RWPE1 (cell line): Measurements from ENCODE around the gene SLC32A1.

Source experiments
- CTCF ChIA-PET: fragments of 350-600 bp; sonication (Branson Sonifier 250); formaldehyde crosslinking; extraction: SDS; loops from one replicate; lab custom pipeline; 2021; lab: Yijun Ruan, JAX
- POLR2A ChIA-PET: fragments of 400-600 bp; formaldehyde crosslinking; extraction: SDS; loops from one replicate; lab custom pipeline; 2020; ENCODE audit warnings: antibody characterized with exemption; ENCODE audit not compliant: low non-redundant PET; lab: Yijun Ruan, JAX
- DNase-seq: peaks from one replicate; pipeline ENCODE4 v3.0.0; 2012; ENCODE audit warnings: low spot score
- H3K27ac ChIP-seq: fragments of 450-650 bp; 2 replicates; pipeline ENCODE4 v1.5.1; 2017
- TF ChIP-seq, protein P1 (sequence below): fragments of 450-650 bp; conservative IDR thresholded peaks from 2 replicates; pipeline ENCODE4 v1.5.1; 2017; ENCODE audit warnings: low read depth, mild to moderate bottlenecking

The SLC32A1 gene

DNA sequence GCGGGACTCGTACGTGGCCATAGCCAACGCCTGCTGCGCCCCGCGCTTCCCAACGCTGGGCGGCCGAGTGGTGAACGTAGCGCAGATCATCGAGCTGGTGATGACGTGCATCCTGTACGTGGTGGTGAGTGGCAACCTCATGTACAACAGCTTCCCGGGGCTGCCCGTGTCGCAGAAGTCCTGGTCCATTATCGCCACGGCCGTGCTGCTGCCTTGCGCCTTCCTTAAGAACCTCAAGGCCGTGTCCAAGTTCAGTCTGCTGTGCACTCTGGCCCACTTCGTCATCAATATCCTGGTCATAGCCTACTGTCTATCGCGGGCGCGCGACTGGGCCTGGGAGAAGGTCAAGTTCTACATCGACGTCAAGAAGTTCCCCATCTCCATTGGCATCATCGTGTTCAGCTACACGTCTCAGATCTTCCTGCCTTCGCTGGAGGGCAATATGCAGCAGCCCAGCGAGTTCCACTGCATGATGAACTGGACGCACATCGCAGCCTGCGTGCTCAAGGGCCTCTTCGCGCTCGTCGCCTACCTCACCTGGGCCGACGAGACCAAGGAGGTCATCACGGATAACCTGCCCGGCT, 3.4 kb downstream of the SLC32A1 start:
- TF ChIP-seq, protein P1, sequence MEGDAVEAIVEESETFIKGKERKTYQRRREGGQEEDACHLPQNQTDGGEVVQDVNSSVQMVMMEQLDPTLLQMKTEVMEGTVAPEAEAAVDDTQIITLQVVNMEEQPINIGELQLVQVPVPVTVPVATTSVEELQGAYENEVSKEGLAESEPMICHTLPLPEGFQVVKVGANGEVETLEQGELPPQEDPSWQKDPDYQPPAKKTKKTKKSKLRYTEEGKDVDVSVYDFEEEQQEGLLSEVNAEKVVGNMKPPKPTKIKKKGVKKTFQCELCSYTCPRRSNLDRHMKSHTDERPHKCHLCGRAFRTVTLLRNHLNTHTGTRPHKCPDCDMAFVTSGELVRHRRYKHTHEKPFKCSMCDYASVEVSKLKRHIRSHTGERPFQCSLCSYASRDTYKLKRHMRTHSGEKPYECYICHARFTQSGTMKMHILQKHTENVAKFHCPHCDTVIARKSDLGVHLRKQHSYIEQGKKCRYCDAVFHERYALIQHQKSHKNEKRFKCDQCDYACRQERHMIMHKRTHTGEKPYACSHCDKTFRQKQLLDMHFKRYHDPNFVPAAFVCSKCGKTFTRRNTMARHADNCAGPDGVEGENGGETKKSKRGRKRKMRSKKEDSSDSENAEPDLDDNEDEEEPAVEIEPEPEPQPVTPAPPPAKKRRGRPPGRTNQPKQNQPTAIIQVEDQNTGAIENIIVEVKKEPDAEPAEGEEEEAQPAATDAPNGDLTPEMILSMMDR = no peak
- POLR2A ChIA-PET = no interaction called here
- H3K27ac ChIP-seq = no peak overlapping the region
- DNase-seq = no peak
- CTCF ChIA-PET = interaction anchor here (0.5 kb wide), 1 partner anchor 199 kb away, joined by 3 read pairs; no protein-coding TSS in a partner anchor

DNA sequence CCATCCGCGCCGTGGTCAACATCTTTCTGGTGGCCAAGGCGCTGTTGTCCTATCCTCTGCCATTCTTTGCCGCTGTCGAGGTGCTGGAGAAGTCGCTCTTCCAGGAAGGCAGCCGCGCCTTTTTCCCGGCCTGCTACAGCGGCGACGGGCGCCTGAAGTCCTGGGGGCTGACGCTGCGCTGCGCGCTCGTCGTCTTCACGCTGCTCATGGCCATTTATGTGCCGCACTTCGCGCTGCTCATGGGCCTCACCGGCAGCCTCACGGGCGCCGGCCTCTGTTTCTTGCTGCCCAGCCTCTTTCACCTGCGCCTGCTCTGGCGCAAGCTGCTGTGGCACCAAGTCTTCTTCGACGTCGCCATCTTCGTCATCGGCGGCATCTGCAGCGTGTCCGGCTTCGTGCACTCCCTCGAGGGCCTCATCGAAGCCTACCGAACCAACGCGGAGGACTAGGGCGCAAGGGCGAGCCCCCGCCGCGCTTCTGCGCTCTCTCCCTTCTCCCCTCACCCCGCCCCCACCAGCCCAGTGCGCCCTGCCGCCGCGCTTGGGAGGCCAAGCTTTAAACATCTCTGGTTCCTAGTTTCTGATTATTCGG, 4.0 kb downstream of the SLC32A1 start:
- TF ChIP-seq, protein P1 = no peak
- POLR2A ChIA-PET = no interaction called here
- CTCF ChIA-PET = interaction anchor here (0.5 to 0.9 kb wide), 3 partner anchors 70 to 199 kb away, joined by 3 read pairs; no protein-coding TSS in a partner anchor
- no peak for DNase-seq
- H3K27ac ChIP-seq = no peak overlapping the region

DNA sequence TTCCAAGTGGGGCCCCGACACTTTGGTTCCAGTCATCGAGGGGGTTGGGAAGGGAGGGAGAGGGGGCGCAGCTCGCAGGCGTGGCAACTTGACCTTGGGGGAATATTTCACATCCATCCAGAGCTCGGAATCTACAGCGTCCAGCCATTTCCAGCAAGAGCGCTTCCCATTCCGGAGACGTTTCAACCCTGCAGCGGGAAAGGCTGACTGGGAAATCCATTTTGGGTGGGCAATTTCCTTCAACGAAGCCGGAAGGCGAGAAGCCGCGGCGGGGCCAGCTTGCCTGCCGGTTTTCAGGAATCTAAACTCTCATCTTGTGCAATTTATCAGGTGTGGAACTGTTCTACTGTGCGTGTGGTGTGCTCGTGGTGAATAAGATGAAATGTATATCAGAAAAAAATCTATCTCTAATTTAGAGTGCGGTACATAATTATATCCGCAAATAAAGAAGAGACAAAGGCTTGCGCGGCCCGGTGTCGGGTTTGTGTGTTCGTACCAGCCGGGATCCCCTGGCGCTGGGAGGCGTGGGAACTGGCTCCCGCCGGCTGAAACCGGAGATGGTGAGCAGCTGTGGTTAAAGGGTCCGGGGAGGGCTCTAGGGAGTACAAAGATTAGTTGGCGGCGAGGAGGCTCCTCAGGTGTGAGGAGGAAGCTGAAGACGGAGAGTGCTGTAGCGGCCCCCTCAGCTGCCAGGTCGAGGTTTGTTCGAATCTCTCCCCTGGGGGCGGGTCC, 4.8 kb downstream of the SLC32A1 start:
- POLR2A ChIA-PET = no interaction called here
- TF ChIP-seq, protein P1 = no peak
- no peak for DNase-seq
- CTCF ChIA-PET = interaction anchor here (0.5 to 0.9 kb wide), 6 partner anchors 11 to 337 kb away, joined by 3 to 7 read pairs (median 3); no protein-coding TSS in a partner anchor
- no peak overlapping the region for H3K27ac ChIP-seq

DNA sequence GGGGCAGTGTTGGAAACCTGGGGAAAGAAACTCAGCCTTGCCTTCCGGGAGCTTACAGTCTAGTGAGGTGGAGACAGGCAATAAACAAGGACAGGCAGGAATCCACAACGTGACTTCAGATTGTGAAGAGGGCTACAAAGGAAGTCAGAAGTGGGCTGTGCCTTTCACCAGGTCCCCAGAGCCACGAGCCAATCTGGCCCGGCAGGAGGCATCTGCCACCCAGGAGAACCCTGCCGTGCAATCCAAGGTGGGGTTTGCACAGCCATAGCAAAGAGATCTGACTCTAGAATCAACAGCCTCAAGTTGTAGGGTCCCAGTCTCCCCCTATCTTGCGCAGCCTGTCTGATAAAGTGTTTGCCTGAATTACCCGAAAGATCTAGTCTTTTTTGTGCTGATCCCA, 5.5 kb downstream of the SLC32A1 start:
- H3K27ac ChIP-seq = no peak overlapping the region
- ChIA-PET CTCF (interaction anchor here (0.7 to 1.9 kb wide), 4 partner anchors 10 to 163 kb away, joined by 3 to 10 read pairs (median 5); no protein-coding TSS in a partner anchor), POLR2A (no interaction called here)
- DNase-seq = no peak
- TF ChIP-seq, protein P1 = no peak

DNA sequence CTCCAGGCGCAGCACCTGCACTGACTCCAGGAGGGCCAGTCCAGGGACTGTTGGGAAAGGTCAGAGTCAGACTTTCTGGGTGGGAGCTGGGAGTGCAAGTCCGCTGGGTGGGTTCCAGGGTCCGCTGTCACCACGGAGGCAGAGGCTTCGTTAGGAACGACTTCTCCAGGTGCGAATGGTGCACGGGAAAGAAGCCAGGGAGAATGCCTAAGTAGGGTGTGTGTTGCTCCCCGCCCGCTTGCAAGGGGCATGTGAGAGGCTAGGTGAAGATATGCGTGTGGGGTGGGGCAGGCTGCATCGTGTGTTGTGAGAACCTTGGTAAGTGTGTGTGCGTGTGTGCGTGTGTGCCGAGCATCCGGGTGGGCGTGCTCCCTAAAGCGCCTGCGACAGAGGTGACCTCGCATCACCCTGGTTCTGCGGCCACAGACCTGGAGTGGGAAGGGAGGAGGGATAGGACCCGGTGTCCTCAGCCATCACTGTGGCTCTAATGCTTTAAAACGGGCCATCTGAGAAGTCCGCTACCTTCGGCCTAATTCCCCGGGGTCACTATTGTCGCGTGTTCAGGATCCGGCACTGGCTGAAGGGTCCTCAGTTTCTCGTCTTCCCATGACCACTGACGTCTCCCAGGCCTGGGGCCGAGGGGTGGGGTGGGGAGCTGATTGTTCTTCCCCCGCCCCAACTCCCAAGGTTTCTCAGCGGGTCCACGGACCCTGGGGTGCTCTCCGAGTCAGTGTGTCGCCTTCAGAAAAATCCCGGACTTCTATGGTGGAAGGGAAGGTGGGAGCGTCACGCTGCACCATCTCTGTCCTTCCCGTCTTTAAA, 6.1 kb downstream of the SLC32A1 start:
- peak; percentile 76 for DNase-seq
- CTCF ChIA-PET = interaction anchor here (0.6 to 2.0 kb wide), 26 partner anchors 8 to 1005 kb away, joined by 3 to 19 read pairs (median 4); partner anchors contain the start of gene ACTR5
- POLR2A ChIA-PET = no interaction called here
- TF ChIP-seq, protein P1 = no peak
- H3K27ac ChIP-seq = no peak overlapping the region
